HepG2 (cell line): Measurements from ENCODE around the gene L1CAM. TPM values are rescaled to one million over a fixed set of nuclear protein-coding genes. Genes with fewer than 3 reads are reported as not detected.

Experiments used
- CCAR2 ChIP-seq: fragments of 200-400 bp; formaldehyde crosslinking; optimal IDR thresholded peaks from 2 replicates; pipeline ENCODE3; 2018; ENCODE audit warnings: low read depth, mild to moderate bottlenecking, low read length, moderate library complexity
- CREB1 ChIP-seq, 2 experiments: fragments of 450-650 bp in 1 of 2; IDR thresholded peaks; 2 replicates each; pipeline ENCODE4 v1.6.1; 2016 to 2017; ENCODE audit warnings: control low read depth in 1 of 2, mild to moderate bottlenecking in 1 of 2, missing compliant biosample characterization in 1 of 2, missing genetic modification characterization in 1 of 2
- ISX ChIP-seq: sonication (generic); formaldehyde crosslinking; conservative IDR thresholded peaks from 2 replicates; pipeline ENCODE4 v1.5.0; 2020; ENCODE audit warnings: missing genetic modification reagents
- PAXIP1 ChIP-seq: sonication (generic); formaldehyde crosslinking; conservative IDR thresholded peaks from 2 replicates; pipeline ENCODE4 v1.4.0; 2020; ENCODE audit warnings: mild to moderate bottlenecking, missing genetic modification reagents, moderate library complexity
- PBX3 ChIP-seq: sonication (generic); formaldehyde crosslinking; IDR thresholded peaks from 2 replicates; pipeline ENCODE4 v1.8.1; 2023; ENCODE audit warnings: missing genetic modification reagents, inconsistent platforms, borderline replicate concordance
- SNAPC4 ChIP-seq: sonication (generic); formaldehyde crosslinking; IDR thresholded peaks from 2 replicates; pipeline ENCODE4 v1.4.0; 2020; ENCODE audit warnings: mild to moderate bottlenecking, missing genetic modification reagents
- SP140L ChIP-seq: sonication (generic); formaldehyde crosslinking; IDR thresholded peaks from 2 replicates; pipeline ENCODE4 v1.4.0; 2020; ENCODE audit warnings: missing genetic modification reagents, borderline replicate concordance
- SYNCRIP ChIP-seq: fragments of 200-400 bp; formaldehyde crosslinking; IDR thresholded peaks from 2 replicates; pipeline ENCODE4 v1.6.1; 2018; ENCODE audit warnings: mild to moderate bottlenecking, low read depth, low read length; ENCODE audit not compliant: insufficient read depth
- ZNF326 ChIP-seq: sonication (generic); formaldehyde crosslinking; IDR thresholded peaks from 2 replicates; pipeline ENCODE4 v1.4.0; 2020; ENCODE audit warnings: missing genetic modification reagents, borderline replicate concordance
- ZNF878 ChIP-seq: sonication (generic); formaldehyde crosslinking; IDR thresholded peaks from 2 replicates; pipeline ENCODE4 v1.8.1; 2023; ENCODE audit warnings: mild to moderate bottlenecking, missing genetic modification reagents, moderate library complexity
- polyA plus RNA-seq, 8 experiments: library from polyadenylated mRNA; depleted of rRNA in 3 of 8; stranded (reverse) in 7 of 8; unstranded in 1 of 8; fragments of >200 nt; fragmentation: Illumina TruSeq in 4 of 8; extraction: Trizol in 4 of 8; gene quantifications; 2 replicates each; pipeline versions ENCODE4 v1.2.1 to v1.2.3, GENCODE V29; 2011 to 2016; ENCODE audit warnings: low read depth in 4 of 8, missing spikeins in 1 of 8, mixed read lengths in 1 of 8; ENCODE audit not compliant: insufficient read depth in 1 of 8
- total RNA-seq, 5 experiments: library from RNA; depleted of rRNA; stranded (reverse); fragments of >200 nt; fragmentation: Illumina TruSeq; extraction: Trizol; gene quantifications; 2 replicates each; pipeline ENCODE4 v1.2.3, GENCODE V29; 2016; ENCODE audit warnings: low read depth in 1 of 5

L1CAM gene
- total and polyA plus RNA-seq, 2 of the 13 experiments (the other 11 are each of a cell fraction or from before 2014, with no cell fraction given), result 1.4 to 2.0 TPM

- TF ChIP-seq CREB1 (IDR thresholded peaks at IDR 0.05) (no peak), CREB1 (CRISPR knock-in tag; IDR thresholded peaks at IDR 0.05) (no peak), CCAR2 (no peak), ZNF878 (peak; percentile 99), SYNCRIP (no peak), PAXIP1 (CRISPR knock-in tag) (peak; percentile 64), ZNF326 (CRISPR knock-in tag) (peak; percentile 98), SP140L (CRISPR knock-in tag) (peak; percentile 100), SNAPC4 (CRISPR knock-in tag) (peak; percentile 98), ISX (CRISPR knock-in tag) (peak; percentile 99), PBX3 (CRISPR knock-in tag) (peak; percentile 99)
These were observed 10.4 kb downstream of the L1CAM start (continued) for GRCh38 chrX:153875391-153876111.
